NCI-H2171 (cell line): ENCODE data around the gene IRF2.

Experiments
- DNase-seq: peaks from one replicate; lab custom pipeline; 2025; lab: John Stamatoyannopoulos, UW

The IRF2 gene

DNA sequence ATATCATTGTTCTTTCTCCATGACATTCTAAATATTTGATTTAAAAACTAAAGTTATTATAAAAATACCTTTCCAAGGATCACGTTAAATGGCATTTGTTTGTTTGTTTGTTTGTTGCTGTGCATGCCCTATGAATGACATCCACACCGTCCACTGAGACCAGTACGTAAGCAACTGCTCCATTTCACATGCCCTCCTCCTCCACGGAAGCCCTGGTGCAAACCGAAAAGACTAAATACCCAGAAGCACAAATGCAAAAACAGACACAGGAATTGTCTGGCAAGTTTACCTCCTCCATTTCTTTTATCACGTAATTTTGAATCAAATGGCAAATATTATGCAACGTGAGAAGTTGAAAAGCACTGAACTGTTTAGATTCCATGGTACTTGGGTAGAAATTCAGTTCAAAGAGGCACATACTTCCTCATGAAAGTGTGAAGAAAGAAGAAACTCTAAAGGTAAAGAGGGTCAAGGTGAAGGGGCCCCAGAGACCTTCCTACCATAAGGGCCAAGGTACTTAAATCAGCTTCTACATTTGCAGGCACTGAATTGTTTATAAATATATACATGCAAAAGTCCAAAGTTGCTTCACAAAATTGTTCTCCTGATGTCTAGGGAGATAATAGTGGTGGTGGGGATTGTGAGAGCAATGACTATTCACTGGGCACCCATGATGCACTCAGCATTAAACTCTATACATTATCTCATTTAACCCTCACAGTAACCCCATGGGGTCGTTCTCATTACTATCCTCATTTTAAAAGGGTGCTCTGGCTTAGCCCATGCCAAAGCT is 23.4 kb downstream of the IRF2 start:
- no peak for DNase-seq

DNA sequence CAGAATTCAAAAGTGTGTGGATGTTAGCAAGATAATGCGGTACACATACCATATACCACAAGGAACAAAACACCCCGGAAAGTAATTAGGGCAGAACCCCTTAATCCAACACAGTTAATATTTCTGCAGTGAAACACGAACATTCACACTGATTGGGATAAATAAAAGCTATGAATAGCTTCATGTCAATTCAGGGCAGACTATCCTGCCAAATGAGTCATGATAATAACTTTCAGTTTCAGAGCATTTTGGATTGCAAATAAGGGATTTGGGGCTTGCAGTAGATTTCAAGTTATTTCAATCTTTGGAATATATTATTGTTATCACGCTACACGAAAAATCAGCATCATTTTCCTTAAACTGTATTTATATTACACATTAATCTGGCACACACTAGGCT is 24.3 kb downstream of the IRF2 start:
- DNase-seq: no peak

DNA sequence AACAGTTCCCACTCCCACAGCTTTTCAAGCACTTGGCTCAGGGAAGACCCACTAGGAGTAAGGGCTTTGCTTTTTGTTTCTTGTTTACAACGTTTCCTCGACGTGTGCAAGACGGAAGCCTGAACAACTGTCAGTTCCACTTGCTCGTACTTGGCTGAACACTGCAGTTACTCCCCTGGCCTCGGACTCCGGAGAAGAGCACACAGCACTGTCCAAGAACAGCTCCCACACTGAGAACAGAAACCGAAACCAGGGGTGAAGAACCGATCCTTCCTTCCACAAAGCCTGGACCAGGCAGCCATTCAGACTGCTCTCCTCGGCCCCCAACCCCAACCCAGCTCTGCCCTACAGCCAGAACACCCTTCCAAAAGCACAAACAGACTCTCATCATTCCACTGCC is 25.5 kb downstream of the IRF2 start:
- no peak for DNase-seq

DNA sequence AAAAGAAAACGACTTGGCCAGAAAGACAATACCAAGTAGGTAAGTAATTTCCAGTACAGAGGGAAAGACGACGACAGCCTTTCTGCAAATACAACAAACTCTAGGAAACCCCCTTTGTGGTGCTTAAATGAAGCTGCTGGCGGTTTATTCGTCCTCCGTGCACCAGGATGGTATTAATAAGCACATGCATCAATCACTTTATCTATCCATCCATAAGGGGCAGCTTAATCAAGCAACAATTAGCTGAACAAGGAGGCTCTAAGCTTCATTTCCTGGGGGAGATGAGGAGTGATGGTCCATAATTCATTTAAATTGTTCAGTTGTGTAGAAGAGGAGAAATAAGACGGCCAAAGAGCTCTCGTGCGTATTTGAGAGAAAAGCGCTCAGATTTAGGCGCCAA is 26.2 kb downstream of the IRF2 start:
- DNase-seq: no peak

DNA sequence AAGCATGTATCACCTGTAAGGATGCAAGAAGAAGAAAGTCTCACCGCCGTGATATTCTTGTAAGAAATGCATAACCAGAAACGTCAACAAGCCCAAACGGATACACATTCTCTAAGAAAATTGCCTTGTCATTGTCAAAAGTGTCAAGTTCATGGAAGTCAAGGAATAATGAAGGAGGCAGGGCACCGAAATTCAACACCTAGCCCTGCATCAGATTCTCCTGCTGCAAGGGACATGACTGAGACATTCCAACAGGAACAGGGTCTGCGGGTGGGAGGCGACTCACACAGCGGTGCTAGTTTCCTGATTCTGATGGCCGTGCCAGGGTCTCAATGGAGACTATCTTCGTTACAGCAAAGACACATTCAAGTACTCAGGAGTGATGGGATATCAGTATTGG is 26.7 kb downstream of the IRF2 start:
- no peak for DNase-seq

DNA sequence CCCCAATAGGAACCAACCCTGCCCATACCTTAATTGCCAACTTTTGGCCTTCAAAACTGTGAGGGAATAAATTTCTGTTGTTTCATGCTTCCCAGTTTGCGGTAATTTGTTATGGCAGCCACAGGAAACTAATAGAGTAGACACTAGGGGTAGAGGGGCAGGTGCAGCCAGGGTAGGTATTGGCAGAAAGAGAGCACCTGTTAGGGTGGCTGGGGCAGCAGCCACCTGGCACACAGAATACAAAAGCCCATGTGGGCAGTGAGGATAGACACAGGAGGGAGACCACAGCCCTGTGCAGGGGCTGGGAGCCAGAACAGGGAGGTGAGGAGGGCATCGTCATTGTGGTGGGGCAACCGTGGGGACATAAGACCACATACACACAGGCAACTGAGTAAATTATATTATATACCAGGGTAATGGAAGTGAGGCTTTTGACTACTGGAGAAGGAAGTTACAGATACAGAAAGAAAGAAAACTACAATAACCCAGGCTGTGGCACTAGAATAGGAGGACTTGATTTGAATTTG is 28.2 kb downstream of the IRF2 start:
- no peak for DNase-seq

DNA sequence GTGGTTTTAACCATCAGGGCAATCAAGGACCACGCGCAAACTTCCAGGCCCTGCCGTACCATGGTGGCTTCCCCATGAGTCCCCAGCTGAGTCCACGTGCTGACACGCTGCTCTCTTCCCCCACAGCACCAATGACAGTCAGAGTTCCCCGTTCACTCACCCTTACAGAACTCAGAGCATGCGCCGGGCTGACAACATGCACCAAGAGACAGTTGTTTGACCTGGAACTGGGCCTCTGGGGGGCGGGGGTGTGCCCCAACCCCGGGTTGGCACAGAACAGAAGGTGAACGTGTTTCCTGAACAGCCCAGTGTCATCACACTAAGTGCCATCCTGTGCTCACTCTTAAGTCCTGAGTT is 29.4 kb downstream of the IRF2 start:
- no peak for DNase-seq

DNA sequence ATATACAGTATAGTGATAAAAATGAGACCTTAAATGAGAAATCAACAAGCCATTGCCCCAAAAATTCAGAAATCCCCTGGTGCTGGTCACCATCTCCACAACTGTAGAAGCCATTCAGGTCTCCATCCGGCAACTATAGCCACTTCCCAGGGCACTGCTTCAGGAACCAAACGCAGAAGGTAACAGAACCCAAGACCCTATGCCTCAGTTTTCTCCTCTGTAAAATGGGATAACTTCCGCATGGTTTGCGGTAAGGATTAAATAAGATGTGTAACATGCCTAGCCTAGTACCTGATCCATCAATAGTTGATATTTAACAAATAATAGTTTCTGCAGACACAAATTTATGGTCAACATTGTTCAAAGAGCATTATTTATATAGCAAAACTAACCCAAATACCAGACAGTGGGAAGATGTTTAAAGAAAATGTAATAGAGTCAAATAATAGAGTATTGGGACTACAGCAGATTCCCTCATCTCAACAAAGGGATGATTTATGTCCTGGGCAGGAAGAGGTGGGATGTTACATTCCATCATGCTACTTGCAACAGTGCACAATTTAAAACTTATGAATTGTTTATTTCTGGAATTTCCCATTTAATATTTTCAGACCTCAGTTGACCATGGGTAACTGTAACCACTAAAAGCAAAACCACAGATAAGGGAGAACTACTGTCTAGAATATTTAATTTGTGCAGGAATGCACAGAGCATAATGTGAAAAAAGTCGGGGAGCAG is 30.0 kb downstream of the IRF2 start:
- DNase-seq: no peak

DNA sequence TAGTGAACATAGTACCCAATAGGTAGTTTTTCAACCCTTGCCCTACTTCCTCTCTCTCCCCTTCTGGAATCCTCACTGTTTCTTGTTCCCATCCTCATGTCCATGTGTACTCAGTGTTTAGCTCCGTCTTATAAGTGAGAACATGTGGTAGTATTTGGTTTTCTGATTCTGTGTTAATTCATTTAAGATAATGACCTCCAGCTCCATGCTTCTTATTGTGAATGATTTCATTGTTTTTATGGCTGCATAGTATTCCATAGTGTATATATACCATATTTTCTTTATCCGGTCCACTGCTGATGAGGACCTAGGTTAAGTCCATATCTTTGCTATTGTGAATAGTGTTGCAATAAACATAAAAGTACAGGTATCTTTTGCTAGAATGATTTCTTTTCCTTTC is 31.0 kb downstream of the IRF2 start:
- DNase-seq: no peak

DNA sequence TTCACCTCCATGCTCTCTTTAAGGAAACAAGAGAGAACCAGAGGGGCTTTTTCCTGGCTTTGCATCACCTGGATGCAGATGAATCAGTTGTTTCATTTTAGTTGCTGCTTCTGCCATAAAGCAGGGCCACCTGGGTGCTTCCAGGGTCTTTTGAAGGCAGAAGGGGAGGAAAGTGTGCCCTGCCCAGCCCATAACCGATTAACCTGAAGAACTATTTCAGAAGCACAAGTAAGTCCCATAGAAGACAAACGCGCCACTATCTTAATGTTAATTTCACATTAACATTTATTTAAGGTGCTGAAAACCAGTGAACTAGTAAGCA is 32.1 kb downstream of the IRF2 start:
- no peak for DNase-seq

DNA sequence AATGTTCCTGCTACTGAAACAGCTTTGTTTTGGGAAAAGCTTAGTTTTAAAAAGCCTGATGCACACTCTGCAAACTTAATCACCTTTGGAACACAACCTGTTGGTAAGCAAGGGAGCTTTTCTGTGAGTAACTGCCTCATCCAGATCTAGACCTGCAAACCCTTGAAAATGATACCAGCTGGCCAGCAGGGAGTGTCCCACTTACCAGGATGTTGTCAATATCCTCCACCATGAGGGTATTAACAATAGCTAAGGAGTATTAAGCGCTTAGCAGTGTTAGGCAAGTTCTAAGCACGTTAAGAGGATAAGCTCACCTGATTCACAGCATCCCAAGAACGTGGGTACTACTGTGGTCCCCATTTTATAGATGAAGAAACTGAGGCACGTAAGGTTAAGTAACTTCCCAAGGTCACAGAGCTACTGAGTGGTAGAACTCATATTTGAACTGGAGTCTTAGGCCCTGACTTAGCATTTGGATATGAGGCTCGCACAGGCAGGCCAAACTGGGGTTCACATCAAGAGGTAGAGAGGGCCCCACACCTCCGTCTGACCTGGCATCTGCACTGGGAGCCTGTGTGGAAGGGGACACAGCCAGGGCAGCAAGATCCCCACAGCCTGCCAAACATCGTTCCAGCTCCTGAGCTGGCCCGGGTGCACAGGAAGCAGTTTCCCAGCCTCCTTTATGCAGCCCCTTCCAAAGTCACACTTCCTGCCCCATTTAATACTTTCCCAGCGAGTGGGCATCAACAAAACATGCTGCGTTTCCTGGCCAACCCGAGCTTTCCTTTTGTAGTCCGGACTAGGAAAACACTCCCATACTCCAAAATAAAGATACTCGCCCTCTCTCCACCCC is 32.7 kb downstream of the IRF2 start:
- DNase-seq: no peak

DNA sequence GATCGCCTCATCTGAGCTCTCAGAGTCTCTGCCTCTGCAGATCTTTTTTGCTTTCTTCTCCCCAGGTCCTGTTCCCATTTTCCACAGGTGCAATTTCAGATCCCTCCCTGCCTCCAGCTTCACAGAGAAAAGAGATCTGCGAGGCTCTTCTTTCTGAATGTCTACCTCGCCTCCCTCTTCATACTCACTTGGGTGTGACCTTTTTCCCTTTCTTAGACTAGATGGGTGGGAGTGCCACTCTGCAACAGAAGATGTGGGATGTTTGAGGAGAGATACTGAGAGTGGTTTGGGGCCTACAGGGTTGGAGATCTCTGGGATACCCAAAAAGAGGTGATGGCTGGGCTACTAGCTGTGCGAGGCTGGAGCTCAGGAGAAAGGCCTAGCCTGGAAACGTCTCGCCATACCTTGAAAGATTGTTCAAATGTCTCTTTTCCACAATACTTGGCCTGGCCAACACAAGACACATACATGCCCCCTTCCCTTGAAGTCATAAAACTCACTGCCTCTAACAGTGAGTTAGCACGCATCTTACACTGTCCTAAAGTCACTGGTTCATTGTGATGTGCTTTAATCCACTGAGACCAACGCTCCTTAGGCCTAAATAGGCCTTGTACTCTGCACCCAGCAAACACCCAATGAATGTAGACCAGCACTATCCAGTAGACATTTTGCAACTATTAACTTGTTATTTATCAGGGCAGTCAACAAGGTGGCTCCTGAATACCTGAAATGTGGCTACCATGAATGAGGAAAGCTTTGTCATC is 33.6 kb downstream of the IRF2 start:
- no peak for DNase-seq

DNA sequence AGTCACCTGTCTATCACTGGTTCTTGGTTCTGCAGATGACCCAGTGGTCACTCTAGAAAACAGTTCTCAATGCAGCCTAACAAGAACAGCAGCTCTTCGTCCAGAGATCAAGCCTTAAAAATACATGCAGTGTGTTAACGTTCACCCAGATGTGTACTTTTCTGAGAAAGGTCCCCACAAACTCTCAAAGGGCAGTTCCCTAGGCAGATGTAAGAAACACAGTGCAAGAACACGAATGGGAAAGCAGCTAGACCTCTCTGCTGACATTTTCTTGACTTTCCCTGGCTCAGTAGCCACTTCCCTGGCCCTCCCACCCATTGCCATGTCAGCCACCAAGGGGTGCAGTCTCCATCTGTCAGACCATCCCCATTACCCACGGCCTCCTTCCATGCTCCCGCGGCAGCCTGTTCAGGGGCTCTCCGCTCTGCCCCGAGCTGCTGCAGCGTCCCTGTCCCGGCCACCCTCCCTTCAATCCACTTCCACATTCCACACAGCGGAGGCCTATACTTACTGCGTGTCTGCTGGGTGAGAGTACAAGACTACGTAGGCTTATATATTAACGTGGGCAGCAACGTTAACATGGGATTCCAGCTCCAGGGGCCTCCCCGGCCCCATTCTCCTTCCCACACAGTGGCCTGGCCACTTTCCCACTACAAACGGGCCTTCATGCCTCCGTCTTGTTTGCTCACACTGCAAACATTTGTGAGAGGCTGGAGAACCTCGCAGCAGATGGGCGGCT is 34.3 kb downstream of the IRF2 start:
- no peak for DNase-seq

DNA sequence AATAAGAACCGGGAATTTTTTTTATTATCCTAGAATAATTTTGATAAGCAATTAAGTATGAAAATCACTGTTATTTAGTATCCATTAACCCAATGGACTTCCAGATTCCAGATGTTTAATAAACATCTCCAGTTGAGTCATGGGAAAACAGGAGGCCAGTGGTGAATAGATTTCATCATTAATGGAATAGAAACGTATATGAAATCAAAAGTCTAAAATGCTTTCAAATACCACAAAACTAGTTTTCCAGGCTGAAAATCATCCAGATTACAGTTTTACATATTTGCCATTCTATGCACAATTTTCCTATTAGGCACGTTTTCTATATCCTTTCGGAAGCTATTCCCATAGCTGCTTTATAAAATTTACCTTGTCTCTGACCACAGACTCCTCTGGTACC is 35.0 kb downstream of the IRF2 start:
- no peak for DNase-seq

DNA sequence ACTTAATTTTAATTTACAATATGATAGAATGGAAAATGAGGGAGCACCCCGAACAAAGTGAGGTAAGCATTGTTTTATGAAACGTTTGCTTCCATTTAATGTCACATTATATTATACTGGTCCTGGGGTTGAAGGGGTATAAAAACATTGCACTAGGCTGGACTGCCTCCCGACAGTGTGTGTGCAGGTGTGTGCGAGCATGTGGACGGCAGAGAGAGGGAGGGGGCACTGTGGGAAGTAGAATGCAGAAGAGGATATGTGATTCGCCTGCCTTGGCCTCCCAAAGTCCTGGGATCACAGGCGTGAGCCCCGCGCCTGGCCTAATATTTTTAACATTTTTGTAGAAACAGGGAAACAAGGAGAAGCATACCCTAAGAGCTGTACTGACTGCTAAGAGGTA is 36.0 kb downstream of the IRF2 start:
- no peak for DNase-seq

DNA sequence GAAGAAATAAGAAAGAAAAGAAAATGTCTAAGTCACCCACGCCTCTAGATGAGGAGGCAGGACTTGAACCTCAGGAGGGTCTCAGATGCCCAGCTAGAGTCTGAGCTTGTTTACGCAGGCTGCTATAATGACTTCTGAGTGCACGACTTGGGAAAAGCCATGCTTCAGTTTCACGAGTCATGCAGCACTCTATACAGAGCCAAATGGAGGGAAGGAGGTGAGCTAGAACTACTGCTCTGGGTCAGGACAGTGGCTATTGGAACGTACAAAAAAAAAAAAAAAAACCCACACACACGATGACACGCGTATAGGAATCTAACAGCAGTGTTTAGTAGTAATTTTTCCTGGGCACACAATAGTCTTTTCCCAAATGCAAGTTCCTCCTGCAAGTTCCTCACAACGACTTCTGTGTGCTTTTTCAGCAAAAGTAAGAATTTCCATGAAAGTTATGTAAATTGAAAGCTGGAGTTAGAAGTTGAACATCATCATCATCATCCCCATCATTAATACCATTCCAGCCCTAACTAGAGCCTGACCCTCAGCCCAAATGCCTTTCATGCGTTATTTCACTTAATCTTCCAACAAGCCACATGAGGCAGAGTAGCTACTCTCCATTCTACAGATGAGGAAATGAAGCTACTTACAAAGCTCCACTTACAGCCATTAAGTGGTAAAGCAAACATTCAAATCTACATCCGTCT is 36.6 kb downstream of the IRF2 start:
- no peak for DNase-seq

DNA sequence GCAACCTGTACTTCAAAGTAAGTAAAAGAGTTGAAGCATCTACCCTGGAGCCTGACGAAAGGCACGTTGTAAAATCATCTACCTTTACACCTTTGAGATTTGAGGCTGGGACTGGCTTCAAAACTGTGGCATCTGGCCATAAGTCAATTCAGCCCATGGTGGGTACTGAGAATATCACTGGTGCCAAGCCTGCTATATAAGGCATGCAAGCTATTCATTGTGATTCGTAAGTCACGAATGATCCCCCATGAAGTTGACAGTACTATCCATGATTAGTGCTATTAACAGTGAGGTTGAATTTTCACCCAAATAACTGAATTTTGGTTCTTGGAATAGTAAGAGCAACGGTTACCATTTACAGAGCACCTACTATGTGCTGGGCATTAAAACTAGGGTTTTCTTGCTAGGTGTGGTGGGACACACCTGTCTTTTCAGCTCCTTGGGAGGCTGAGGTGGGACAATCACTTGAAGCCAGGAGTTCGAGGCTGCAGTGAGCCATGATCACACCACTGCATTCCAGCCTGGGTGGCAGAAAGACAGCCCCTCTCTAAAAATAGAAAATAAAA is 39.8 kb downstream of the IRF2 start:
- no peak for DNase-seq

DNA sequence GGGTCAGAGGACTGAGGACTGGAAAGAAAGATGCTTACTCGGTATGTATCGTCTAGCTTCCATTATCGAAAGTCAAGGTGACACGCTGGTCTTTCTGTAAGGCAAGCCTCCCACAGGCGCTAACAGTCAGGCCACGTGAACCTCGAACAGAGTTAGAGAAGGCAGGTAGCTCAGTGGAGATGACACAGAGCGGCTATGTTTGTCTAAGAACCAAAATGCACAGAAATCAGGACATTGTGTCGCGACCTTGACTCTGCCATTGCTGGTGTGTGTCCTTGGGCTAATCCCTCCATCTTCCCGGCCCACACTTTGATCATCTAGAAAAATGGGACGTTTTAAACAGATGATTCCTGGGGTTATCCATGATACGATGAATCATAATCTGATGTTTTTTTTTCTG is 40.3 kb downstream of the IRF2 start:
- DNase-seq: no peak

DNA sequence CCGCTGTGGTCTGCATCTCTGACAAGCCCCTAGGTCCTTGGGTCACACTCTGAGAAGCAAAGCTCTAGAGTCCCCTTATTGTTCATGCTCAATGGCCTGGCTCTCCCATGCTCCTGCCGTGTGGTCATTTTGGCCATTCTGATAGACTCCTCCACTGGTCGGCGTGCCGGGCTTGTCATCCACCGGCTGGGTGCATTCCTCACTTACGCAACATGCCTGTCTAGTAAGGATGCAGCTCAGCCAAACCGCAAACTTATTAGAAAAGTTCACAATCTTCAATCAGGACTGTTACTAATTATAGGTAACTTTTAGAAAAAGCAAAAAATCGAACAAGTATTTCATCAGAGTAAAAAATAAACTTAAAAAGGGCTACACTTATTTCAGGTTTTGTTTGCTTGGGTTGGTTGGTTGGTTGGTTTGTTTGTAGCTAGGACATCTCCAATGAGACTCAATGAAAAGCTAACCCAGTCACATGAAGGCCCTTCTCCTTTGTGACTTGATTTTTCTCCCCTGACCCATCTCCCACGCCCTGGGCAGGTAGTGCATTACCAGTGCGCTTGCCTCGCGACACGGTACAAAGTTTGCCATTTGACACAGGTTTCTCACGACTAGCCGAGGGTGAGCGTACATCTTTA is 41.0 kb downstream of the IRF2 start:
- DNase-seq: no peak
